ENCODE results near the gene SPIN4.
A peak's percentile ranks its signal among the peaks of the same experiment; 100 is the strongest.
"Not testable (repeated sequence)": the region's sequence is repeated elsewhere in the genome, so short reads cannot be mapped to it uniquely, and the experiment has no call there.

Gene SPIN4

GRCh38 chrX:63350941-63351616, at the start of gene SPIN4:
SPIN4 (minus strand) TSS chrX:63351332; CDS start chrX:63350819, 513 bp downstream.
- Histone ChIP-seq H3K27ac (peak within 1 kb of the TSS in 18 of 21 experiments; percentile 42 to 83 (median 70)), H3K4me3 (peak within 1 kb of the TSS; percentile 44 to 67 (median 58))

GRCh38 chrX:63400340-63400739, 49.2 kb upstream of the SPIN4 start:
- Histone ChIP-seq H3K4me3 (no peak overlapping the region), H3K27ac (no peak overlapping the region)

GRCh38 chrX:63394872-63395271, 43.7 kb upstream of the SPIN4 start:
- Histone ChIP-seq H3K27ac (no peak overlapping the region), H3K4me3 (no peak overlapping the region)

- not testable (repeated sequence) for H3K4me3 ChIP-seq, H3K27ac ChIP-seq
These were observed 42.0 kb upstream of the SPIN4 start for GRCh38 chrX:63393094-63393493.

GRCh38 chrX:63387411-63387810, 36.3 kb upstream of the SPIN4 start:
- Histone ChIP-seq H3K27ac (no peak overlapping the region), H3K4me3 (no peak overlapping the region)

- not testable (repeated sequence) for H3K27ac ChIP-seq, H3K4me3 ChIP-seq
These were observed 33.1 kb upstream of the SPIN4 start for GRCh38 chrX:63384263-63384662.

- not testable (repeated sequence) for H3K4me3 ChIP-seq, H3K27ac ChIP-seq
These were observed 21.9 kb upstream of the SPIN4 start for GRCh38 chrX:63373012-63373411.

GRCh38 chrX:63367699-63368098, 16.6 kb upstream of the SPIN4 start:
- not testable (repeated sequence) for H3K27ac ChIP-seq, H3K4me3 ChIP-seq

- H3K27ac ChIP-seq, result no peak overlapping the region
- H3K4me3 ChIP-seq, result no peak overlapping the region
These were observed 12.7 kb upstream of the SPIN4 start for GRCh38 chrX:63363788-63364187.

GRCh38 chrX:63361494-63361893, 10.4 kb upstream of the SPIN4 start:
- H3K27ac ChIP-seq, result no peak overlapping the region
- no peak overlapping the region for H3K4me3 ChIP-seq

- H3K4me3 ChIP-seq, result no peak overlapping the region
- H3K27ac ChIP-seq, result no peak overlapping the region
These were observed 3.4 kb upstream of the SPIN4 start for GRCh38 chrX:63354484-63354883.

GRCh38 chrX:63350465-63350877, 661 bp downstream of the SPIN4 start:
- peak overlapping the region in 16 of 21 experiments; percentile 42 to 83 (median 68) for H3K27ac ChIP-seq

GRCh38 chrX:63349307-63349706, 1.8 kb downstream of the SPIN4 start:
- Histone ChIP-seq H3K27ac (no peak overlapping the region), H3K4me3 (no peak overlapping the region)

More at GRCh38 chrX:63350465-63350877, 661 bp downstream of the SPIN4 start:
- H3K4me3 ChIP-seq, result peak overlapping the region; percentile 44 to 67 (median 58)

- Histone ChIP-seq H3K4me3 (no peak overlapping the region), H3K27ac (no peak overlapping the region)
These were observed 20.5 kb downstream of the SPIN4 start for GRCh38 chrX:63330681-63331080.

GRCh38 chrX:63327788-63328187, 23.3 kb downstream of the SPIN4 start:
- H3K4me3 ChIP-seq, result no peak overlapping the region

GRCh38 chrX:63299596-63299995, 51.5 kb downstream of the SPIN4 start:
- Histone ChIP-seq H3K27ac (no peak overlapping the region), H3K4me3 (no peak overlapping the region)

More at GRCh38 chrX:63327788-63328187, 23.3 kb downstream of the SPIN4 start:
- H3K27ac ChIP-seq, result no peak overlapping the region

Measured in skin epidermis (tissue), 12 donors.